Measurements from ENCODE around the gene CD160.
A peak's percentile ranks its signal among the peaks of the same experiment; 100 is the strongest.
"Not testable (repeated sequence)": the region's sequence is repeated elsewhere in the genome, so short reads cannot be mapped to it uniquely, and the experiment has no call there.

The CD160 gene

DNA sequence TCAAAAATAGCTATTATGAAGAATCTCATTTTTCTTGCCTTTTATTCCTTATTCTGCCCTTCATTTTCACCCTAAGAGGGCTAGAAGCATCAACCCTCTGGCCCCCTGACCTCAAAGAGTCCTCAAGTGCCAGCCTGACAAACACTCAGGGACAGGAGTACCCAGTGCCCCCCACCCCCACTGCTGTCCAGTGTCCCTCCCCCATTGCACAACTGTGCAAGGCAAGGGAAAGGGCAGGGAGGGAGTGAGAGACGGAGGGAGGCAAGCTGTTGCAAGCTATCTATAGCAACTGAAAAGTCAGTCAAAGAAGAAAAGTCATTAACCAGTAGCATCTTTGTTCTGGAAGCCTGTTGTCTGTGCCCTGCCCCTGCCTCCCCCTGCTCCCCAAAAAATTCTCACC lies 33.2 kb upstream of the CD160 start:
- H3K36me3 ChIP-seq (ENCODE audit: control insufficient read depth in 2 of 2, insufficient read depth in 1 of 2, low read length in 2 of 2); H3K9me3 ChIP-seq (ENCODE audit: control insufficient read depth, insufficient read depth, low read depth, low read length); H3K27ac ChIP-seq (ENCODE audit: extremely low read depth, low read depth, low read length); H3K4me1 ChIP-seq (ENCODE audit: control insufficient read depth, insufficient read depth, low read length); CTCF ChIA-PET; H3K4me3 ChIP-seq (ENCODE audit: low read depth, low read length); POLR2A ChIA-PET: not testable (repeated sequence)

- H3K4me3 ChIP-seq (ENCODE audit: low read depth, low read length), result no peak overlapping the region
- H3K4me1 ChIP-seq (ENCODE audit: control insufficient read depth, insufficient read depth, low read length), result no peaks in the 10 kb centered on the region
- ChIA-PET POLR2A (interaction anchor here (1.2 kb wide), 1 partner anchor 33 kb away, joined by 3 read pairs; no protein-coding TSS in a partner anchor), CTCF (no interaction called here)
- TF ChIP-seq, protein P1, sequence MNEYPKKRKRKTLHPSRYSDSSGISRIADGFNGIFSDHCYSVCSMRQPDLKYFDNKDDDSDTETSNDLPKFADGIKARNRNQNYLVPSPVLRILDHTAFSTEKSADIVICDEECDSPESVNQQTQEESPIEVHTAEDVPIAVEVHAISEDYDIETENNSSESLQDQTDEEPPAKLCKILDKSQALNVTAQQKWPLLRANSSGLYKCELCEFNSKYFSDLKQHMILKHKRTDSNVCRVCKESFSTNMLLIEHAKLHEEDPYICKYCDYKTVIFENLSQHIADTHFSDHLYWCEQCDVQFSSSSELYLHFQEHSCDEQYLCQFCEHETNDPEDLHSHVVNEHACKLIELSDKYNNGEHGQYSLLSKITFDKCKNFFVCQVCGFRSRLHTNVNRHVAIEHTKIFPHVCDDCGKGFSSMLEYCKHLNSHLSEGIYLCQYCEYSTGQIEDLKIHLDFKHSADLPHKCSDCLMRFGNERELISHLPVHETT (tag by site-specific recombination; IDR thresholded peaks at IDR 0.05), result no peak
- TF ChIP-seq ZNF514 (tag by site-specific recombination; IDR thresholded peaks at IDR 0.05) (no peak), ZNF777 (tag by site-specific recombination; IDR thresholded peaks at IDR 0.05; ENCODE audit: borderline replicate concordance) (no peak)
- TF ChIP-seq, protein P2, sequence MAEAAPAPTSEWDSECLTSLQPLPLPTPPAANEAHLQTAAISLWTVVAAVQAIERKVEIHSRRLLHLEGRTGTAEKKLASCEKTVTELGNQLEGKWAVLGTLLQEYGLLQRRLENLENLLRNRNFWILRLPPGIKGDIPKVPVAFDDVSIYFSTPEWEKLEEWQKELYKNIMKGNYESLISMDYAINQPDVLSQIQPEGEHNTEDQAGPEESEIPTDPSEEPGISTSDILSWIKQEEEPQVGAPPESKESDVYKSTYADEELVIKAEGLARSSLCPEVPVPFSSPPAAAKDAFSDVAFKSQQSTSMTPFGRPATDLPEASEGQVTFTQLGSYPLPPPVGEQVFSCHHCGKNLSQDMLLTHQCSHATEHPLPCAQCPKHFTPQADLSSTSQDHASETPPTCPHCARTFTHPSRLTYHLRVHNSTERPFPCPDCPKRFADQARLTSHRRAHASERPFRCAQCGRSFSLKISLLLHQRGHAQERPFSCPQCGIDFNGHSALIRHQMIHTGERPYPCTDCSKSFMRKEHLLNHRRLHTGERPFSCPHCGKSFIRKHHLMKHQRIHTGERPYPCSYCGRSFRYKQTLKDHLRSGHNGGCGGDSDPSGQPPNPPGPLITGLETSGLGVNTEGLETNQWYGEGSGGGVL (tag by site-specific recombination; IDR thresholded peaks at IDR 0.05), result no peak
- H3K36me3 ChIP-seq (ENCODE audit: control insufficient read depth in 2 of 2, insufficient read depth in 1 of 2, low read length in 2 of 2), result no peaks in the 10 kb centered on the region
- H3K27ac ChIP-seq (ENCODE audit: extremely low read depth, low read depth, low read length), result no peak overlapping the region
- H3K9me3 ChIP-seq (ENCODE audit: control insufficient read depth, insufficient read depth, low read depth, low read length), result no peaks in the 10 kb centered on the region
Observed at GRCh38 chr1:145688328-145688727, 31.0 kb upstream of the CD160 start.

- no peaks in the 10 kb centered on the region for H3K9me3 ChIP-seq (ENCODE audit: control insufficient read depth, insufficient read depth, low read depth, low read length)
- TF ChIP-seq, protein P3, sequence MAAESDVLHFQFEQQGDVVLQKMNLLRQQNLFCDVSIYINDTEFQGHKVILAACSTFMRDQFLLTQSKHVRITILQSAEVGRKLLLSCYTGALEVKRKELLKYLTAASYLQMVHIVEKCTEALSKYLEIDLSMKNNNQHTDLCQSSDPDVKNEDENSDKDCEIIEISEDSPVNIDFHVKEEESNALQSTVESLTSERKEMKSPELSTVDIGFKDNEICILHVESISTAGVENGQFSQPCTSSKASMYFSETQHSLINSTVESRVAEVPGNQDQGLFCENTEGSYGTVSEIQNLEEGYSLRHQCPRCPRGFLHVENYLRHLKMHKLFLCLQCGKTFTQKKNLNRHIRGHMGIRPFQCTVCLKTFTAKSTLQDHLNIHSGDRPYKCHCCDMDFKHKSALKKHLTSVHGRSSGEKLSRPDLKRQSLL (tag by site-specific recombination; IDR thresholded peaks at IDR 0.05), result no peak
- ChIA-PET CTCF (no interaction called here), POLR2A (interaction anchor here (1.2 kb wide), 1 partner anchor 33 kb away, joined by 3 read pairs; no protein-coding TSS in a partner anchor)
- H3K27ac ChIP-seq (ENCODE audit: extremely low read depth, low read depth, low read length), result no peak overlapping the region
- no peak overlapping the region for H3K4me3 ChIP-seq (ENCODE audit: low read depth, low read length)
- no peaks in the 10 kb centered on the region for H3K4me1 ChIP-seq (ENCODE audit: control insufficient read depth, insufficient read depth, low read length)
- no peaks in the 10 kb centered on the region for H3K36me3 ChIP-seq (ENCODE audit: control insufficient read depth in 2 of 2, insufficient read depth in 1 of 2, low read length in 2 of 2)
Observed at GRCh38 chr1:145688924-145689323, 30.4 kb upstream of the CD160 start.

DNA sequence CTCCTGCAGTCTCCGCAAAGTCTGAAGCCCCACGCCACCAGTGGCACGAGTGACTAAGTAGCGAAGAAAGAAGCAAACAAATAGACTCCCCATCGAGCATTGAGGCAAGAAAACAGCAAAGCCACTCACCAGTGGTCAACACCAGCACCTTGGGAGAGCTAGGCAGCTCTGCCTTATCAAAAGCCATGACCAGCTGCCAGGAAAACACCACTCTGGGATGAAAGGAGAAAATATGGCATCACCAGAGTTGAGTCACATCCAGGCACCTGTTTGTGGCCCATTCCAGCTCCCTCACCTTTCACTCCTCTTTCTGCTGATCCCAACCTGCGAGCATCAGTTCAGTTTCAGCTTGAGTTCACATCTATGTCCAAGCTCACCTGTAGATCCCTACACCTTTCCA lies 29.4 kb upstream of the CD160 start:
- no peak overlapping the region for H3K4me3 ChIP-seq (ENCODE audit: low read depth, low read length)
- POLR2A ChIA-PET, result no interaction called here
- no peaks in the 10 kb centered on the region for H3K36me3 ChIP-seq (ENCODE audit: control insufficient read depth in 2 of 2, insufficient read depth in 1 of 2, low read length in 2 of 2)
- CTCF ChIA-PET, result no interaction called here
- no peaks in the 10 kb centered on the region for H3K9me3 ChIP-seq (ENCODE audit: control insufficient read depth, insufficient read depth, low read depth, low read length)
- TF ChIP-seq ZNF529 (tag by site-specific recombination; IDR thresholded peaks at IDR 0.05; ENCODE audit: insufficient replicate concordance) (no peak), SCRT2 (tag by site-specific recombination; IDR thresholded peaks at IDR 0.05) (0 out of 2 replicates have a peak, but pooled peaks have one; percentile 13), MZF1 (tag by site-specific recombination; IDR thresholded peaks at IDR 0.05; ENCODE audit: borderline replicate concordance) (no peak), ZNF211 (tag by site-specific recombination; IDR thresholded peaks at IDR 0.05; ENCODE audit: low read depth) (no peak), ZNF501 (tag by site-specific recombination; IDR thresholded peaks at IDR 0.05) (no peak)
- no peaks in the 10 kb centered on the region for H3K4me1 ChIP-seq (ENCODE audit: control insufficient read depth, insufficient read depth, low read length)
- no peak overlapping the region for H3K27ac ChIP-seq (ENCODE audit: extremely low read depth, low read depth, low read length)
